HEK293 (cell line): ENCODE data around the gene CAPN12.

ENCODE experiments used
- KLF10 ChIP-seq: fragments of 450-650 bp; IDR thresholded peaks from 2 replicates; pipeline ENCODE4 v1.5.1; 2018; ENCODE audit warnings: missing biosample characterization, mild to moderate bottlenecking, missing genetic modification characterization
- KLF17 ChIP-seq: fragments of 450-650 bp; formaldehyde crosslinking; IDR thresholded peaks from 2 replicates; pipeline ENCODE4 v1.5.1; 2016; ENCODE audit warnings: missing biosample characterization, missing genetic modification characterization
- KLF9 ChIP-seq: fragments of 450-650 bp; formaldehyde crosslinking; IDR thresholded peaks from 2 replicates; pipeline ENCODE4 v1.5.1; 2016; ENCODE audit warnings: missing biosample characterization, missing genetic modification characterization, low read depth
- MEIS1 ChIP-seq: sonication (generic); formaldehyde crosslinking; IDR thresholded peaks from 2 replicates; pipeline ENCODE4 v1.8.1; 2022; ENCODE audit warnings: missing genetic modification reagents, mild to moderate bottlenecking, borderline replicate concordance
- SP7 ChIP-seq: fragments of 450-650 bp; formaldehyde crosslinking; IDR thresholded peaks from 2 replicates; pipeline ENCODE4 v1.5.1; 2016; ENCODE audit warnings: missing biosample characterization, missing genetic modification characterization
- WT1 ChIP-seq: fragments of 450-650 bp; formaldehyde crosslinking; IDR thresholded peaks from 2 replicates; pipeline ENCODE4 v1.5.1; 2016; ENCODE audit warnings: missing biosample characterization, missing genetic modification characterization
- ZBTB20 ChIP-seq: fragments of 450-650 bp; formaldehyde crosslinking; IDR thresholded peaks from 2 replicates; pipeline ENCODE4 v1.5.1; 2016; ENCODE audit warnings: missing biosample characterization, missing genetic modification characterization
- ZEB2 ChIP-seq: fragments of 450-650 bp; formaldehyde crosslinking; IDR thresholded peaks from 2 replicates; pipeline ENCODE4 v1.5.1; 2016; ENCODE audit warnings: missing biosample characterization, missing genetic modification characterization
- ZNF121 ChIP-seq: fragments of 450-650 bp; formaldehyde crosslinking; IDR thresholded peaks from 2 replicates; pipeline ENCODE4 v1.5.1; 2016; ENCODE audit warnings: missing biosample characterization, missing genetic modification characterization
- ZNF132 ChIP-seq: fragments of 450-650 bp; formaldehyde crosslinking; IDR thresholded peaks from 2 replicates; pipeline ENCODE4 v1.5.1; 2017; ENCODE audit warnings: missing biosample characterization, missing genetic modification characterization, borderline replicate concordance
- ZNF184 ChIP-seq: fragments of 450-650 bp; IDR thresholded peaks from 2 replicates; pipeline ENCODE4 v1.5.1; 2018; ENCODE audit warnings: missing biosample characterization, mild to moderate bottlenecking, missing genetic modification characterization
- ZNF19 ChIP-seq: fragments of 450-650 bp; formaldehyde crosslinking; IDR thresholded peaks from 2 replicates; pipeline ENCODE4; 2016; ENCODE audit warnings: missing biosample characterization, missing genetic modification characterization, low read depth
- ZNF221 ChIP-seq: fragments of 450-650 bp; formaldehyde crosslinking; IDR thresholded peaks from 2 replicates; pipeline ENCODE4 v1.5.1; 2017; ENCODE audit warnings: missing biosample characterization, missing genetic modification characterization, borderline replicate concordance
- ZNF324 ChIP-seq: fragments of 450-650 bp; formaldehyde crosslinking; IDR thresholded peaks from 2 replicates; pipeline ENCODE4 v1.5.1; 2016; ENCODE audit warnings: missing biosample characterization, missing genetic modification characterization
- ZNF335 ChIP-seq: fragments of 450-650 bp; formaldehyde crosslinking; conservative IDR thresholded peaks from 2 replicates; pipeline ENCODE4 v1.5.1; 2016; ENCODE audit warnings: missing biosample characterization, missing genetic modification characterization
- ZNF558 ChIP-seq: fragments of 450-650 bp; formaldehyde crosslinking; IDR thresholded peaks from 2 replicates; pipeline ENCODE4 v1.5.1; 2016; ENCODE audit warnings: missing biosample characterization, missing genetic modification characterization
- ZNF561 ChIP-seq: fragments of 450-650 bp; IDR thresholded peaks from 2 replicates; pipeline ENCODE4 v1.5.1; 2018; ENCODE audit warnings: missing biosample characterization, missing genetic modification characterization, borderline replicate concordance
- ZNF747 ChIP-seq: fragments of 450-650 bp; formaldehyde crosslinking; IDR thresholded peaks from 2 replicates; pipeline ENCODE4 v1.5.1; 2016; ENCODE audit warnings: missing biosample characterization, missing genetic modification characterization
- ZNF777 ChIP-seq: fragments of 450-650 bp; formaldehyde crosslinking; IDR thresholded peaks from 2 replicates; pipeline ENCODE4 v1.5.1; 2017; ENCODE audit warnings: missing biosample characterization, missing genetic modification characterization, borderline replicate concordance
- ZNF837 ChIP-seq: fragments of 450-650 bp; formaldehyde crosslinking; IDR thresholded peaks from 2 replicates; pipeline ENCODE4 v1.5.1; 2016; ENCODE audit warnings: missing biosample characterization, missing genetic modification characterization
- ZSCAN16 ChIP-seq: fragments of 450-650 bp; formaldehyde crosslinking; IDR thresholded peaks from 2 replicates; pipeline ENCODE4 v1.5.1; 2016; ENCODE audit warnings: missing biosample characterization, missing genetic modification characterization
- TF ChIP-seq, protein P1 (sequence below): fragments of 450-650 bp; formaldehyde crosslinking; IDR thresholded peaks from 2 replicates; pipeline ENCODE4 v1.5.1; 2016; ENCODE audit warnings: missing biosample characterization, missing genetic modification characterization
- TF ChIP-seq, protein P2 (sequence below): fragments of 450-650 bp; formaldehyde crosslinking; IDR thresholded peaks from 2 replicates; pipeline ENCODE4 v1.5.1; 2016; ENCODE audit warnings: missing biosample characterization, missing genetic modification characterization
- TF ChIP-seq, protein P3 (sequence below): fragments of 450-650 bp; formaldehyde crosslinking; IDR thresholded peaks from 2 replicates; pipeline ENCODE4 v1.5.1; 2016; ENCODE audit warnings: missing biosample characterization, missing genetic modification characterization
- TF ChIP-seq, protein P4 (sequence below): fragments of 450-650 bp; formaldehyde crosslinking; IDR thresholded peaks from 2 replicates; pipeline ENCODE4 v1.5.1; 2016; ENCODE audit warnings: missing biosample characterization, missing genetic modification characterization
- TF ChIP-seq, protein P5 (sequence below): fragments of 450-650 bp; formaldehyde crosslinking; IDR thresholded peaks from 2 replicates; pipeline ENCODE4 v1.5.0; 2017; ENCODE audit warnings: missing biosample characterization, missing genetic modification characterization, borderline replicate concordance
- TF ChIP-seq, protein P6 (sequence below): fragments of 450-650 bp; formaldehyde crosslinking; IDR thresholded peaks from 2 replicates; pipeline ENCODE4 v1.5.1; 2016; ENCODE audit warnings: missing biosample characterization, missing genetic modification characterization

Gene CAPN12

DNA sequence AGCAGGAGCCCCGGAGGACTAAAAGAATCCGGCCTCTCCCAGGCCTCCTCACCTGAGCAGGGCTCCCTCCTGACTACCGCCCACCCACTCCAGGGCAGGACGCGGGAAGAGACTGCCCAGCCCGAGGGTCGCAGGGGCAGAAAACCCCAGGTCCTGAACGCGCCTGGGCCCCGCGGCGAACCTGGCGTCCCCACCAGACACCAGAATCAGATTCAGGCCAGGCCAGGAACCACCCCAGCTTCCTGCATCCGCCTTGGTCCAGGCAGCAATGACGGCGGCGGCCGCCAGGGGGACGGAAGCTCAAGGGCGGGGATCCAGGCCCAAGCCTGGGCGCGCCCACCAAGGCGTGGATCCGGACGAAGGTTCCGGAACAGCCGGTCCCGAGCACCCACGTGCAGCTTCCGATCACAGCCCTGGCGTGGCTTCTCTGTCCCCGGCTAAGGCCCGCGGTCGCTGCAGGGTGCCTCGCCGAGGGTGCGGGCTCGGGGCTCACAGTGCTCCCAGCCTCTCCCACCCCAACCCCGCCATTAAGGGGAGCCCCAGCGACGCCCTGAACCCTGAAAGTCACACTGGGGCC, 25.4 kb upstream of the CAPN12 start (continued):
- TF ChIP-seq, protein P1, sequence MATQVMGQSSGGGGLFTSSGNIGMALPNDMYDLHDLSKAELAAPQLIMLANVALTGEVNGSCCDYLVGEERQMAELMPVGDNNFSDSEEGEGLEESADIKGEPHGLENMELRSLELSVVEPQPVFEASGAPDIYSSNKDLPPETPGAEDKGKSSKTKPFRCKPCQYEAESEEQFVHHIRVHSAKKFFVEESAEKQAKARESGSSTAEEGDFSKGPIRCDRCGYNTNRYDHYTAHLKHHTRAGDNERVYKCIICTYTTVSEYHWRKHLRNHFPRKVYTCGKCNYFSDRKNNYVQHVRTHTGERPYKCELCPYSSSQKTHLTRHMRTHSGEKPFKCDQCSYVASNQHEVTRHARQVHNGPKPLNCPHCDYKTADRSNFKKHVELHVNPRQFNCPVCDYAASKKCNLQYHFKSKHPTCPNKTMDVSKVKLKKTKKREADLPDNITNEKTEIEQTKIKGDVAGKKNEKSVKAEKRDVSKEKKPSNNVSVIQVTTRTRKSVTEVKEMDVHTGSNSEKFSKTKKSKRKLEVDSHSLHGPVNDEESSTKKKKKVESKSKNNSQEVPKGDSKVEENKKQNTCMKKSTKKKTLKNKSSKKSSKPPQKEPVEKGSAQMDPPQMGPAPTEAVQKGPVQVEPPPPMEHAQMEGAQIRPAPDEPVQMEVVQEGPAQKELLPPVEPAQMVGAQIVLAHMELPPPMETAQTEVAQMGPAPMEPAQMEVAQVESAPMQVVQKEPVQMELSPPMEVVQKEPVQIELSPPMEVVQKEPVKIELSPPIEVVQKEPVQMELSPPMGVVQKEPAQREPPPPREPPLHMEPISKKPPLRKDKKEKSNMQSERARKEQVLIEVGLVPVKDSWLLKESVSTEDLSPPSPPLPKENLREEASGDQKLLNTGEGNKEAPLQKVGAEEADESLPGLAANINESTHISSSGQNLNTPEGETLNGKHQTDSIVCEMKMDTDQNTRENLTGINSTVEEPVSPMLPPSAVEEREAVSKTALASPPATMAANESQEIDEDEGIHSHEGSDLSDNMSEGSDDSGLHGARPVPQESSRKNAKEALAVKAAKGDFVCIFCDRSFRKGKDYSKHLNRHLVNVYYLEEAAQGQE (tag by site-specific recombination) = no peak
- TF ChIP-seq ZBTB20 (tag by site-specific recombination) (no peak), ZEB2 (tag by site-specific recombination) (no peak), KLF10 (no peak), WT1 (tag by site-specific recombination) (no peak), ZNF132 (tag by site-specific recombination) (no peak), ZNF19 (tag by site-specific recombination) (no peak), ZNF121 (tag by site-specific recombination) (no peak), ZNF335 (tag by site-specific recombination) (no peak), KLF17 (tag by site-specific recombination) (0 out of 2 replicates have a peak, but pooled peaks have one; percentile 29), ZNF747 (tag by site-specific recombination) (no peak), KLF9 (tag by site-specific recombination) (peak; percentile 53; the same call in 1 of the 2 replicates), ZNF561 (no peak), ZNF777 (tag by site-specific recombination) (no peak), SP7 (no peak), ZSCAN16 (tag by site-specific recombination) (no peak), MEIS1 (CRISPR knock-in tag) (no peak), ZNF184 (no peak), ZNF837 (no peak), ZNF324 (tag by site-specific recombination) (no peak), ZNF221 (no peak), ZNF558 (tag by site-specific recombination) (no peak)
- TF ChIP-seq, protein P2, sequence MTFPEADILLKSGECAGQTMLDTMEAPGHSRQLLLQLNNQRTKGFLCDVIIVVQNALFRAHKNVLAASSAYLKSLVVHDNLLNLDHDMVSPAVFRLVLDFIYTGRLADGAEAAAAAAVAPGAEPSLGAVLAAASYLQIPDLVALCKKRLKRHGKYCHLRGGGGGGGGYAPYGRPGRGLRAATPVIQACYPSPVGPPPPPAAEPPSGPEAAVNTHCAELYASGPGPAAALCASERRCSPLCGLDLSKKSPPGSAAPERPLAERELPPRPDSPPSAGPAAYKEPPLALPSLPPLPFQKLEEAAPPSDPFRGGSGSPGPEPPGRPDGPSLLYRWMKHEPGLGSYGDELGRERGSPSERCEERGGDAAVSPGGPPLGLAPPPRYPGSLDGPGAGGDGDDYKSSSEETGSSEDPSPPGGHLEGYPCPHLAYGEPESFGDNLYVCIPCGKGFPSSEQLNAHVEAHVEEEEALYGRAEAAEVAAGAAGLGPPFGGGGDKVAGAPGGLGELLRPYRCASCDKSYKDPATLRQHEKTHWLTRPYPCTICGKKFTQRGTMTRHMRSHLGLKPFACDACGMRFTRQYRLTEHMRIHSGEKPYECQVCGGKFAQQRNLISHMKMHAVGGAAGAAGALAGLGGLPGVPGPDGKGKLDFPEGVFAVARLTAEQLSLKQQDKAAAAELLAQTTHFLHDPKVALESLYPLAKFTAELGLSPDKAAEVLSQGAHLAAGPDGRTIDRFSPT (tag by site-specific recombination) = no peak
- TF ChIP-seq, protein P3, sequence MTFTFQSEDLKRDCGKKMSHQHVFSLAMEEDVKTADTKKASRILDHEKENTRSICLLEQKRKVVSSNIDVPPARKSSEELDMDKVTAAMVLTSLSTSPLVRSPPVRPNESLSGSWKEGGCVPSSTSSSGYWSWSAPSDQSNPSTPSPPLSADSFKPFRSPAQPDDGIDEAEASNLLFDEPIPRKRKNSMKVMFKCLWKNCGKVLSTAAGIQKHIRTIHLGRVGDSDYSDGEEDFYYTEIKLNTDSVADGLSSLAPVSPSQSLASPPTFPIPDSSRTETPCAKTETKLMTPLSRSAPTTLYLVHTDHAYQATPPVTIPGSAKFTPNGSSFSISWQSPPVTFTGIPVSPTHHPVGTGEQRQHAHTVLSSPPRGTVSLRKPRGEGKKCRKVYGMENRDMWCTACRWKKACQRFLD (tag by site-specific recombination) = no peak
- TF ChIP-seq, protein P4, sequence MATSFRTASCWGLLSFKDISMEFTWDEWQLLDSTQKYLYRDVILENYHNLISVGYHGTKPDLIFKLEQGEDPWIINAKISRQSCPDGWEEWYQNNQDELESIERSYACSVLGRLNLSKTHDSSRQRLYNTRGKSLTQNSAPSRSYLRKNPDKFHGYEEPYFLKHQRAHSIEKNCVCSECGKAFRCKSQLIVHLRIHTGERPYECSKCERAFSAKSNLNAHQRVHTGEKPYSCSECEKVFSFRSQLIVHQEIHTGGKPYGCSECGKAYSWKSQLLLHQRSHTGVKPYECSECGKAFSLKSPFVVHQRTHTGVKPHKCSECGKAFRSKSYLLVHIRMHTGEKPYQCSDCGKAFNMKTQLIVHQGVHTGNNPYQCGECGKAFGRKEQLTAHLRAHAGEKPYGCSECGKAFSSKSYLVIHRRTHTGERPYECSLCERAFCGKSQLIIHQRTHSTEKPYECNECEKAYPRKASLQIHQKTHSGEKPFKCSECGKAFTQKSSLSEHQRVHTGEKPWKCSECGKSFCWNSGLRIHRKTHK (tag by site-specific recombination) = no peak
- TF ChIP-seq, protein P5, sequence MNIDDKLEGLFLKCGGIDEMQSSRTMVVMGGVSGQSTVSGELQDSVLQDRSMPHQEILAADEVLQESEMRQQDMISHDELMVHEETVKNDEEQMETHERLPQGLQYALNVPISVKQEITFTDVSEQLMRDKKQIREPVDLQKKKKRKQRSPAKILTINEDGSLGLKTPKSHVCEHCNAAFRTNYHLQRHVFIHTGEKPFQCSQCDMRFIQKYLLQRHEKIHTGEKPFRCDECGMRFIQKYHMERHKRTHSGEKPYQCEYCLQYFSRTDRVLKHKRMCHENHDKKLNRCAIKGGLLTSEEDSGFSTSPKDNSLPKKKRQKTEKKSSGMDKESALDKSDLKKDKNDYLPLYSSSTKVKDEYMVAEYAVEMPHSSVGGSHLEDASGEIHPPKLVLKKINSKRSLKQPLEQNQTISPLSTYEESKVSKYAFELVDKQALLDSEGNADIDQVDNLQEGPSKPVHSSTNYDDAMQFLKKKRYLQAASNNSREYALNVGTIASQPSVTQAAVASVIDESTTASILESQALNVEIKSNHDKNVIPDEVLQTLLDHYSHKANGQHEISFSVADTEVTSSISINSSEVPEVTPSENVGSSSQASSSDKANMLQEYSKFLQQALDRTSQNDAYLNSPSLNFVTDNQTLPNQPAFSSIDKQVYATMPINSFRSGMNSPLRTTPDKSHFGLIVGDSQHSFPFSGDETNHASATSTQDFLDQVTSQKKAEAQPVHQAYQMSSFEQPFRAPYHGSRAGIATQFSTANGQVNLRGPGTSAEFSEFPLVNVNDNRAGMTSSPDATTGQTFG (tag by site-specific recombination) = no peak
- TF ChIP-seq, protein P6, sequence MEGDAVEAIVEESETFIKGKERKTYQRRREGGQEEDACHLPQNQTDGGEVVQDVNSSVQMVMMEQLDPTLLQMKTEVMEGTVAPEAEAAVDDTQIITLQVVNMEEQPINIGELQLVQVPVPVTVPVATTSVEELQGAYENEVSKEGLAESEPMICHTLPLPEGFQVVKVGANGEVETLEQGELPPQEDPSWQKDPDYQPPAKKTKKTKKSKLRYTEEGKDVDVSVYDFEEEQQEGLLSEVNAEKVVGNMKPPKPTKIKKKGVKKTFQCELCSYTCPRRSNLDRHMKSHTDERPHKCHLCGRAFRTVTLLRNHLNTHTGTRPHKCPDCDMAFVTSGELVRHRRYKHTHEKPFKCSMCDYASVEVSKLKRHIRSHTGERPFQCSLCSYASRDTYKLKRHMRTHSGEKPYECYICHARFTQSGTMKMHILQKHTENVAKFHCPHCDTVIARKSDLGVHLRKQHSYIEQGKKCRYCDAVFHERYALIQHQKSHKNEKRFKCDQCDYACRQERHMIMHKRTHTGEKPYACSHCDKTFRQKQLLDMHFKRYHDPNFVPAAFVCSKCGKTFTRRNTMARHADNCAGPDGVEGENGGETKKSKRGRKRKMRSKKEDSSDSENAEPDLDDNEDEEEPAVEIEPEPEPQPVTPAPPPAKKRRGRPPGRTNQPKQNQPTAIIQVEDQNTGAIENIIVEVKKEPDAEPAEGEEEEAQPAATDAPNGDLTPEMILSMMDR (tag by site-specific recombination) = peak; percentile 46; the same call in 1 of the 2 replicates
- TF ChIP-seq, all 188 proteins: peak for 6
